Activated T-cell treated with anti-CD3 and anti-CD28 coated beads for 24 hours (primary cell): ENCODE measurements around the gene CENPU.

Source experiments
- DNase-seq: peaks from one replicate; pipeline ENCODE4 v3.0.0-alpha.2; 2020; ENCODE audit warnings: low read depth

Gene CENPU

DNA sequence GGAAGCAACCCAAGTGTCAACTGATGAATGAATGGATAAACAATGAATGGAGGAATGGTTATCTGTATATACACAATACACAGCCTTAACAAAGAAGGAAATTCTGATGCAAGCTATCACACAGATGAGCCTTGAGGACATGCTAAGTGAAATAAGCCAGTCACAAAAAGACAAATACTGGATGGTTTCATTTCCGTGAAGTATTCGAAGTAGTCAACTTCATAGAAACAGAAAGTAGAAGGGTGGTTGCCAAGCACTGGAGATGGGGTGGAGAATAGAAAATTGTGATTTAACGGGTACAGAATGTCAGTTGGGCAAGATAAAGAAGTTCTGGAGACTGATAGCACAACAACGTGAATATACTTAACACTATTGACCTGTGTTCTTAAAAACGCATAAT, 28.2 kb downstream of the CENPU start:
- no peak for DNase-seq

DNA sequence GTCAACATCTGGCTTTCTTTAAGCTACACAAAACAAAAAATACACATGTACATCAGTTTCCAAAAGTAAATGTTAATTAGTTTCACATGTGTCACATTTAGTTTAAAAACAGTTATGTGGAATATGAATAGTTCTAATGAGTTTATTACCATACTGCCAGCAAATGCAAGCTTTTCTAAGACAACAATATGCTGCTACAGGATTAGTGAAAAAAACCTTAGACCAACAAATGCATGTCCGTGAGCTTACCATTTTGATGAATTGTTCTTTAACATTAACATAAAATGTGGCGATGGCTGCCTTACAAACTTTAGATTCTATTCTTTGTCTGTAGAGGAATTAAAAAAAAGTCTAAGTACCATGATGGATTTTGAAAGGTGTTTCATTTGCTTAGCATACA, 31.8 kb downstream of the CENPU start:
- no peak for DNase-seq

DNA sequence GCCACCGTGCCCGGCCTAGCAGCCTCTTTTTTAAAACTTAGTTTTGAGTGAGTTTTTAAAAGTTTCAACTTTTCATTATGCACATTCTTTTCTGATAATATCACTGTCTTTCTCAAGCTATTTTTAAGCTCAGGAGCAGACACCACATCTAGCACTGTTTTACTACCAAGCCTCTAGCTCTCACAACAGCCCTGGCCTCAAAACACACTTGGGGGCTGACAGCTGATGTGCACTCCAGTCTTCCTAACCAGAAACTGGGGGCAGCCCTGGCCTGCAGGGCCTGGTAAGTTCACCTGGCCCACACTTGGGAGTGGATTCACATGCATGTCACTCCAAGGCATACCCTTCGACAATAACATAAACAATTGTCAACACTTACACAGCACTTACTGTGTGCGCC, 34.0 kb downstream of the CENPU start:
- DNase-seq = no peak

DNA sequence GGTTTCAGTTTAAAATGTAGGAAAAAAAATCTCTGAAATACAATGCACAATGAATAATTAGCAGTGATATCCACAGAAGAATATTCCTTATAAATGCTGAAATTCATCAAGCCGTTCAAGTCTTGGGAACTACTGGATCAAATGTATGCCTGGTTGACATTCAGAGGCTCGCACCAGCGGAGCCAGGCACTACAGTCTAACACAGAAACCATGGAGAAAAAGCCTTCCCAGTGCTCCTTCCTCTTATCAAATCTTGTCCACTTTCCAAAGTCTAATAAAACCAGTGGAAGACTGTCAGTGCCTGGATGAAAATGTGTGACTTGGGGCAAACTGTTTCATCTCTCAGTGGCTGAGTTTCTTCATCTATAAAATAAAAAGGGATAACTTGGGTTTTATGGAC, 35.9 kb downstream of the CENPU start:
- DNase-seq = no peak

DNA sequence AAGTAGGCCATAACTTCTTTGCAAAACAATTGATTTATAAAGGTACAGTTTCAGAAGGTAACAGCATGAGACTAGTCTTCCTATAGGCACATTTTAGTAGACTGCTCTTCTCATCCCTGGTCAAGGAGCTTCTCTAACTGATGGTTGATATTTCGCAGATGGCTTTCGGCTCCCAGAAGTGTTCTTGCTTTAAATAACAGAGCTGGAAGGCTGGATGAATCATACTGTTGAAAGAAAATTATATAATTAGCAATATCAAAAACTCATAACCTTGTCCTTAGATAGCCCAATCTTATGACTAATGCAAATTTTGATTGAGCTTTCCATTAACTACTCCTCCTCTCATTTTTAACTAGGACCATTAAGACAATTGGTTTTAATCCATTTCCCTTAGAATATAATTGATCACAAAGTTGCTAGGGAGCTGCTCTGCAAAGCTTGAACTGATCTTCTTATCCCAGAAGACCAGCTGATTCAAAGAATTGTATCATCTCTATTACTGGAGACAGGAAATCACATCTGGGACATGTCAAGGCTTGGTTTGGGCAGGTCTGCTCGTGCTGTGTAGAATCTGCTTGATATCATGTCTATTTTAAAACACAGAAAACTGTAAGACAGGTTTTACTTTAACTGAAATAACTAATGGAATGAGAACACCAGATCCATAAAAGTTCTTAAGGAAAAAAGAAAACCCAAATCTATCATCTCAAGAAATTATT, 38.6 kb downstream of the CENPU start:
- DNase-seq = no peak

DNA sequence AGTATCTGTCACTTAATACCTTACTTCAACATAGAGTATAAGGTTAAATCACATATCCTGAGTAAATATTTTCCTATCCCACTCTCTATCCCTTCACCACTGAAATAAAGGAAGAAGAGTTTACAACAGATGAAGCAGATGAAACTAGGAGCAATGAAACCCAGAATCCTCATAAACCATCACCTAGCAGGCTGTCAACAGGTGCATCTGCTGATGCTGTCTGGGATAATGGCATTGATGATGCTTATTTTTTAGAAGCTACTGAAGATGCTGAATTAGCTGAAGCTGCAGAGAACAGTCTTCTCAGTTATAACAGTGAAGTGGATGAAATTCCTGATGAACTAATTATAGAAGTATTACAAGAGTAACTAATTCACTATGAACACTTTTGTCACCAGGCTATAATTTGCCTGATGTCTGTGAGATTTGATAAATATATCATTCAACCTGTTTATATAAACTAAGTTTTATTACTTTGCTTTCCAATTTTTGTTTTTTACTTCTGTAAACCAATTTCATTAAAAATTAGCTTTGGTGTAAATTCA, 39.4 kb downstream of the CENPU start:
- no peak for DNase-seq

DNA sequence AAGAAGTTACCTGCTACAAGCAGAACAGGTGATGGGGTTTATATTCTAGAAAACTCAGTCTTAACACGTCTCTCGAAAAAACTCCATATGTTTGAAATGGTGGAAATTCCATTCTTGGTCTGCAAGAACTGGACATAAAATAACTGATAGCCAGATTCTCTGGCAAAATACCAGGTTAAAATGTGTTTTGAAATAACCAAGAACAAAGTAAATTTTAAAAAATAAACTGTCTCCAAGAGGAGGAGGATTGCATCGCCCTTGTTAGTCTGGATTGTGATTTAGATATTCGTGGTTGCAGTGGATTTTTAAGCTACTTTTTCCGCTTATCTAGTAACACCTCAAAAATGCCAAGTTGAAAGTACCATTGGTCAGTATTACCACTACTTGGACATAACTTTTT, 40.8 kb downstream of the CENPU start:
- DNase-seq = no peak

DNA sequence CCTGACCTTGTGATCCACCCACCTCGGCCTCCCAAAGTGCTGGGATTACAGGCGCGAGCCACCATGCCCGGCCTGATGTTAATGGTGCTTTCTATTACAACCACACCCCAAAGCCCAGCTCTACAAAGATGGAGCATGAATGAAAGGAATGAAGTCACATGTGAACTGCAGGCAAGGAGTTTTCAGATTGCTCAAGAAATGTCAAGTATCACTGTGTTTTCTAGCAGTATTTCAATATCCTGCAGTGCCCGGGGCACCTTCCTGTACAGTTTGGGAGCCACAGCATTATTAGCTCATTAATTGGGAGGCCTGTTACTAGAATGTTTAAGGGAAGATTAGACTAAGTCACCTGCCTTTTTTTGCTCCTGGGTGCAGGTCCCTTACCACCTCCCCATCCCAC, 44.2 kb downstream of the CENPU start:
- DNase-seq = no peak

DNA sequence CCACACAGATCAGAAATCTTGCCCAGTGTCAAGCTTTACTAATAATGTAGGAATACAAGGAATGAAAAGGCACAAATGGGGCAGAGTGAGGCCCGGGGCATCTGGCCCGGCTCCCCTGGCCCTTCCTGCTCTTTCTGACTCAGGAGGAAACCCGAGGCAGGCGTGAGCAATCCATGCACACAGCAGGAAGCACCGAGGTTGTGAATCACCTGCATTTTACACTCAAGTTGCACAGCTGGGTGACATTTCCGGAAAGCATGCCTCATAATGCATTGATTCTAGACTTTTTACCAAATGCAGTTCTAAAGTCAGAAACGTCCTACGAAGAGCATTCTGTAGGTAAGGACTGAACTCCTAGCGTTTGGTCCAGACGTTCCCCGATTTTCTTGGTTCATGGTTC, 45.4 kb downstream of the CENPU start:
- DNase-seq = no peak

DNA sequence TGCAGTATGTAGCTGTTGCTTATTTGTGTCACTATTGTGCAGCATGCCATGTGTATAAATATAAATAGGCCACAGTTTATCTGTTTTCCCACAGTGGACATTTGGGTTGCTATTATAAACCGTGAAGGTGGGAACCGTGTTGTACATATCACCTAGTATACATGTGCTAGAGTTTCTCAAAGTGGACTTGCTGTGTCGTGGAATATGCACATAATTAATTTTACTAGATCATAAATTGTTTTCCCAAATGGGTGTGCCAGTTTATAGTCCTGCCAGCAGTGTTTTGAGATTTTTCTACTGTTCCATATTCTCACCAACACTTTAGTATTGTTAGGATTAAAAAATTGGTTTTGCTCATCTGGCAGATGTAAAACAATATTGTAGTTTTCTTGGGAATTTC, 45.9 kb downstream of the CENPU start:
- no peak for DNase-seq

DNA sequence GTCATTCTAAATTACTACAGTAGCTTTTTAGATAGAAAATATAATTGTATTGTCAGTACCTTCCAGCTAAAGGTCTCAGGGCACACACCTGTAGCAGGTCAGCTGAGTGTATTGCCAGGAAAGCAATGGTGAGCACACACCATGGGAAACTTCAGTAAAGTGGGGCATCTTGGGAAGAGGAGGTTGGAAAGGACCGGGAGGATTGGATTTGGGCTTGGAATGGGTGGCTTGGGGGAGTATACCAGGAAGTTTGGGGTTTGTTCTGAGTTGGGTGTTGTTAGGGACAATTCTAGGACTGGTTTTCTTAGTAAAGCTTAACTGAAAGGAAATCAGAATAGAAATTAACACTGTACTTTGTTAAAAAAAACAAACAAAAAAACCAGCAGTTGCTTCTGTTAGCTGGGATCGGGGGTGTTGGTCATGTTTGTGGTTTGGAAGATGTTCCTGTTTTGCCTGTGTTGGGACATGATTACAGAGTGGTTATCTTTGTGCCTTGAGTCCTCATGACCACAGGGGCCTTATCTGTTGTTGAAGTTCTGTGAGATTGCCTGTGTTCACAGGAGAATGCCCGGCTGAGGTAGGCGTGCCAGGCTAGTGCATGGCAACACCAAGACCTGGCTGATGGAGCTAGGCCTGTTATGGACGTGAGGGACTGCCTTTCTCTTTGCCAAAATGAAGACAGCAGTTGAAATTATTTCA, 49.3 kb downstream of the CENPU start:
- DNase-seq = no peak

DNA sequence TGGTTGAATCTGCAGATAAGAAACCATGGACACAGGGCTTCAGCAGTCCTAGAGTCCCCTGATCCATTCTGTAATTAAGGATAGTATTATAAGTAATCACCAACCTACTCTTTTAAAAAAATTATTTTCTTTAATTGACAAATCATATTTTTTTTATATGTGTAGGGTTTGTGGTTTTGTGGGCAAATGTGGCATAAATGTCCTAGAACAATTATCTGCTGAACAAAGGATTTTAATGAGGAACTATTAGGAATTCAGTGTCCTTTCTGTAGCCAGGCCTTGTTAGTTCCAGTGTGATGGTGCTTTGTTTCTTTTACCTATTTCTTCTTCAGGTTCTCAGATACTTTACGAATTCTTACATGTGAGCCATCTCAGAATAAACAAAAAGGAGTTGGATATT, 52.0 kb downstream of the CENPU start:
- no peak for DNase-seq

DNA sequence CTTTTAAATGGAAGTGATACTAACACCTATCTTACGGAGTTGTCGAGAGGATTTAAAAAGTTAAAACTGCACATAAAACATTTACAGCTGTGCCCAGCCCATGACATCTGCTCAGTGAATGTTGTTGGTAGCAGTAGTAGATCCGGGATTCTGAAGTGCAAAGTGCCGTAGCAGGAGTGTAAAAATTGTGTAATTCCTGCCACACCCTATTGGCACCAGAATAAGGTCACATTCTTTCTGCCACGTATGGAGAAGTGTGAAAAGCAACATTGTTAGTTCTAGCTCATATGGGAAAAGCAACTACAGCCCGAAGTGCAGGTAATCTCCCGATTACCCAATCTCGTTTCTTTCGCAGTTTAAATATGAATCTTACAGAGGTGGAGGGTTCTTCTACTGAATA, 53.2 kb downstream of the CENPU start:
- no peak for DNase-seq

DNA sequence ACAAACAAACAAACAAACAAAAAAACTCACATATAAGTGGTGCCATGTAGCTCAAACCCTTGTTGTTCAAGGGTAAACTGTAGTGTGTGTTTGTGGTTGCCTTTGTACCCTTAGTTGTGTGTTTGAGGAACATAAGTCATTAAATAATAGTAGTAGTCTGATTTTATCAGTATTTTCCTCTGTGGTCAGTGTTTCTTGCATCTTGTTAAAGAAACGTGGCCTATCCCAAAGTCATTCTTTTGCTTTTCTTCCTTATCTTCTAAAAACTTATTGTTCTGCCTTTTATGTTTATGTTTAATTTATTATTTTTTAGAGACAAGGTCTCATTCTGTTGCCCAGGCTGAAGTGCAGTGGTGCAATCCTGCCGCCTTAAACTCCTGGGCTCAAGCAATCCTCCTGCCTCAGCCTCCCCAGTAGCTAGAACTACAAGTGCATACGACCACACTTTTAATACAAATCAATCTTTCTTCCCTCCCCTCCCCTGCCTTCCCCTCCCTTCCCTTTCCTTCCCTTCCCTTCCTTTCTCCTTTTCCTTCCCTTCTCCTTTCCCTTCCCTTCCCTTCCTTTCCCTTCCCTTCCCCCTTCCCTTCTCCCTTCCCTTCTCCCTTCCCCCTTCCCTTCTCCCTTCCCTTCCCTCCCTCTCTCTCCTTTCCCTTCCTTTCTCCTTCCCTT, 57.9 kb downstream of the CENPU start:
- no peak for DNase-seq

DNA sequence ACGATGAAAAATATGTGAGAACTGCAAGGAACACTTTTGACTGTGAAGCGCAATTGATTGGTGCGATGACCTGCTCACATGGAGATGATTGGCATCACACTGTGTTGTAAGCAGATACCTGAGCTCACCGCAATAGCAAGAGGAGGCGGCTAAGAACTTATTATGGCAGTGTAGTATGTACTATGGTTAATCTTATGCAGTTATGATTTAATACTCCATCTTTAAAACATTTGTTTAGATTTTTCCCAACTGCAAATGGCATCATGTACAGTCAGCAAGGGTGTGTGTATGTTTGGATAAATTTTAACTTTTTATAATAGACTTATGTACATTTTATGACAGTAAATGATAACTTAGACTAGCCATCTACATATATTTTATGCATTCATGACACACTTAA, 58.9 kb downstream of the CENPU start:
- no peak for DNase-seq

DNA sequence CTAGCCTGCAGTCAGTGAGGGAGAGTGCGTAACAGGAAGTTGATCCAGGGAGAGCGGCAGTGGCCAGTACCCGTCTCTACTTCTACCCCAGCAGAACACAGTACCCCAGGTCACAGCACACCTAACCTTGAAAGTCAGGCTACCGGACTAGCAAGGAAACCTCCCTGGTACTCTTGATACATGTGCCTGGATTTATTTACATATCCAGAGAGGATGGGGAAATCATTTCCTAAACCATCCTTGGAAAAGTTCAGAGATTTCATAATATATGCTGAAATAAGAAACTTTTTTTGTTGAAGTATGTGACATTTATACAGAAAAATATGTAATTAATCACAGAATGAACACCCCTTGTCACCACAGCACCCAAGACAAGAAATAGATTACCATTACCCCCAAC, 59.9 kb downstream of the CENPU start:
- DNase-seq = no peak

DNA sequence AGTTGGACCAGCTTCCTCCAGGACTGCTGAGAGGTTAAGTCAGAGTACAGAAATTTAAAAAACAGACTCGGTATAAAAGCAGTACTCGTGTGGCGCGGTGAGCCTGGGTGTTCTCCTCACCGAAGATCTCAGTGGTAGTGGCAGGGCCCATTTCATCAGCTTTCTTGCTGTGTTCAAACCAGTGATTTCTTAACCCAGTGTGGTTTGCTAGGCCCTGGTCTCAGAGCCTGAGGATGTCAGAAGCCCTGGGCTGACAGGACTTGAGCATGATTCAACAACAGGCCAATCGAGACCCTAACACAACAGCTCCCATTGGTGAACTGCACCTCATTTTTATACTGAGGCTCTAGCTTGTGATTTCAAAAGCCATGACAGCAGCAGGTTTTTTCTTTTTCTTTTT, 61.2 kb downstream of the CENPU start:
- DNase-seq = no peak

DNA sequence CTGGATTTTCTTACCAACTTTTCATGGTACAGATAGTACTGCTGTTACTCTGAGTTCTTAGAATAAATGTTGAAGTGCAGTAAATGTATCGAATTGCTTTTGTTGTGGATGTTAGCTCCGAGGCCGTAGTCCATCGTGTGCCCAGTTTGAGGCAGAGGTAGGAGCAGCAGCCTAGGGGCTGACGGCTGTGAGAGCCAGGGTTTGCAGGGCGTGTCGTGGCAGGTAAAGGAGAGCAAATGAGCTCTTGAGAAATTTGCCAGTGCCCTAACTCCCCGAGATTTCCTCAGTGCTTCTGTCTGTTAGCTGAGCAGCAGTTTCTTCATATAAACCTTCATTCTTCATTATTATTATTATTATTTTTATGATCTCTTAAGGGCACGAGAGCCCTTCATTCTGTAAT, 62.8 kb downstream of the CENPU start:
- DNase-seq = no peak

DNA sequence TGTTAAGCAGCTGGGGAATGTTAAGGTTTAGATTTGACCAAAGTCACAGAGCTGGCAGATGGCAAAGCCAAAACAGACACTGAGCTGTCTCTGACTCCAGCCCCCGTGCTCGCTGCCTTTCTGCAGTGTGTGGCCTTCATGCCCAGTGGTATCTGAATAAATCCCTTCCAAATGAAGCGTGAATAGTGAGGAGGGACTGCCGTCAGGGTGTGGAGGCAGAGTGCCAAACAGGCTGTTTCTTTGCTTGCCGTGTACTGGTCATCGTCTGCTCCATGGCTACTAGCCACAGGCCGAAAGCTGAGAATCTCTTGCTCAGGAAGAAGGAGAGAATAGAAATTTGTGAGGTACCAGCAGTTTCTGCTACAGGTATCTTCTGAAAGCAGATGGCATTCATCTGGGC, 64.6 kb downstream of the CENPU start:
- no peak for DNase-seq

DNA sequence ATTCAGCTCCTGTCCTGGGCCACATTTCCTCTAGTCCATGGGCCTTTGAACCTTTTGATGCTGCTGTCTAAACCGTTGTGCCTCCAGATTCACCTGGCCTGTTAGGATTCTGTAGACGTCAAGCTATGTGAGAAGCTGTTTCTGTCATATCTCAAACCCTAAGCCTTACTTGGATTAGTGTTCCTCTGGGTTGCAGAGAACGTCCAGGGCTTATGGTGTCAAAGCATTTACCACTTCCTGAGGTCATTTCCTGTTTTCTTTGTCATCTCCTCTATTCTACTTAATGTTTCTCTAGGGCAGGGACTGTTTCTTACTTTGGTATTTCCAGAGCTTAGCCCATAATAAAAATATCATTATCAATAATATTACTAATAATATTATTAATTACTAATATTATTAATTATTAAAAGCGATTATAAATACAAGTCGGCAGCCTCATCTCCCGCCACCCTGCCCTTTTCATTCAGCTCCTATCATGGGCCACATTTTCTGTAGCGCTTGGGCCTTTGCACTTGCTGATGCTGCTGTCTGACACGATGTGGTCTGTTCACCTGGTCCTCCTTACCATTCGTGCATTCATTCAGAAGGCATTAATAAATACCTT, 65.3 kb downstream of the CENPU start:
- DNase-seq = no peak

DNA sequence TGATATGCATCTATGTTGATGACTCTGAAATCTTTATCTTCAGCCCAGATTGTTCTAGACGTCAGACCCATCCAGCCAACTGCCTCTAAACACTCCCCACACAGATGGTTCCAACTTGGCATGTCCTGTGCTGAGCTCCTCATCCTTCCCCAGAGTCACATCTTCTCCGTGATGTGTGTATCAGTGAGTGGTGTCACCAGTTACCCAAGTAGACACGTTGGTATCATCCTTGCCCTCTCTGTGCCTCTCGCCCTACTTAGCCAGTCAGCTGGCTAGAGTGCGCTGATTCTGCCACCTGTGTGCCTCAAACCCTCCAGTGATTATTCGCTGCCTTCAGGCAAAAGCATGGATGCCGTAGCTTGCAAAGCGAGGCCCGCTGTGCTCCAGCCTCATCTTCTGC, 65.8 kb downstream of the CENPU start:
- DNase-seq = no peak

DNA sequence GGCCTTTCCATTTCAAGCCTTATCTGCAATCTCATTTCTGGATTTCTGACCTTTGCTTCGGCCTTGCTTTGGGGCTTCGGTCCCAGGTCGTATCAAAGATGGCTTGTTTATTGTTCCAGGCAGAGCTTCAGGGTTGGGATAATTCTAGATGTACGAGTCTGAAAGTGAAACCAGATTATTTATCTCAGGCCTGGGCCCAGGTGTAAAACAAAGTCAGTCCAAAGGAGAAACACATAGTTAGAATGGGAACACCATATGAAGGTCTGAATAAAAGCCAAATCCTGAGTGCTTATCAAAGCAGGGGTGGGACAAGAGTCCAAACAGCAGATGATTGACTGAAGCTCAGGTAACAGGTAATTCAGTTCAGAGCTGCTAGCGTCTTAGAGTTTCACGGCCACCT, 67.2 kb downstream of the CENPU start:
- DNase-seq = no peak
